ENCODE data around the gene FBLN2. TPM values are rescaled to one million over a fixed set of nuclear protein-coding genes. Genes with fewer than 3 reads are reported as not detected.
A peak's percentile ranks its signal among the peaks of the same experiment; 100 is the strongest.

Gene FBLN2
- total RNA-seq, 1 donor from 2014 or later, result 5.3 TPM

GRCh38 chr3:13595485-13595884 lies 46.6 kb downstream of the FBLN2 start:
- FAIRE-seq, result no peak
- DNase-seq (ENCODE audit: low spot score in 2 of 2), result no peak

GRCh38 chr3:13596426-13597205 lies 47.7 kb downstream of the FBLN2 start:
- peak; percentile 88 for FAIRE-seq

GRCh38 chr3:13597661-13598060 lies 48.7 kb downstream of the FBLN2 start:
- no peak for FAIRE-seq

More at GRCh38 chr3:13596426-13597205, 47.7 kb downstream of the FBLN2 start:
- DNase-seq (ENCODE audit: low spot score in 2 of 2), result no peak

GRCh38 chr3:13598201-13598600 lies 49.3 kb downstream of the FBLN2 start:
- DNase-seq (ENCODE audit: low spot score in 2 of 2), result no peak

More at GRCh38 chr3:13597661-13598060, 48.7 kb downstream of the FBLN2 start:
- no peak for DNase-seq (ENCODE audit: low spot score in 2 of 2)

GRCh38 chr3:13598926-13599886 lies 50.3 kb downstream of the FBLN2 start:
- DNase-seq (ENCODE audit: low spot score in 2 of 2), result no peak
- FAIRE-seq, result no peak

More at GRCh38 chr3:13598201-13598600, 49.3 kb downstream of the FBLN2 start:
- no peak for FAIRE-seq

GRCh38 chr3:13599887-13600450 lies 51.0 kb downstream of the FBLN2 start:
- no peak for DNase-seq (ENCODE audit: low spot score in 2 of 2)

GRCh38 chr3:13600950-13601691 lies 52.2 kb downstream of the FBLN2 start:
- no peak for FAIRE-seq
- no peak for DNase-seq (ENCODE audit: low spot score in 2 of 2)

More at GRCh38 chr3:13599887-13600450, 51.0 kb downstream of the FBLN2 start:
- FAIRE-seq, result no peak

GRCh38 chr3:13601692-13602080 lies 52.8 kb downstream of the FBLN2 start:
- FAIRE-seq (no peak), DNase-seq (ENCODE audit: low spot score in 2 of 2) (no peak)

- FAIRE-seq (no peak), DNase-seq (ENCODE audit: low spot score in 2 of 2) (no peak)
These were observed 56.6 kb downstream of the FBLN2 start for GRCh38 chr3:13605555-13605954.

GRCh38 chr3:13607821-13608597 lies 59.1 kb downstream of the FBLN2 start:
- no peak for DNase-seq (ENCODE audit: low spot score in 2 of 2)
- no peak for FAIRE-seq

GRCh38 chr3:13608969-13609725 lies 60.2 kb downstream of the FBLN2 start:
- no peak for DNase-seq (ENCODE audit: low spot score in 2 of 2)

GRCh38 chr3:13610006-13610570 lies 61.2 kb downstream of the FBLN2 start:
- no peak for FAIRE-seq
- no peak for DNase-seq (ENCODE audit: low spot score in 2 of 2)

More at GRCh38 chr3:13608969-13609725, 60.2 kb downstream of the FBLN2 start:
- no peak for FAIRE-seq

- no peak for FAIRE-seq
These were observed 62.3 kb downstream of the FBLN2 start for GRCh38 chr3:13611221-13611620.

GRCh38 chr3:13612829-13613228 lies 63.9 kb downstream of the FBLN2 start:
- FAIRE-seq (no peak), DNase-seq (ENCODE audit: low spot score in 2 of 2) (no peak)

More at GRCh38 chr3:13611221-13611620, 62.3 kb downstream of the FBLN2 start:
- DNase-seq (ENCODE audit: low spot score in 2 of 2), result no peak

GRCh38 chr3:13613343-13614190 lies 64.6 kb downstream of the FBLN2 start:
- FAIRE-seq (no peak), DNase-seq (ENCODE audit: low spot score in 2 of 2) (no peak)

- DNase-seq (ENCODE audit: low spot score in 2 of 2), result no peak
- FAIRE-seq, result no peak
These were observed 65.7 kb downstream of the FBLN2 start for GRCh38 chr3:13614607-13615006.

- DNase-seq (ENCODE audit: low spot score in 2 of 2) (no peak), FAIRE-seq (no peak)
These were observed 66.1 kb downstream of the FBLN2 start for GRCh38 chr3:13615019-13615528.

Data from frontal cortex (tissue), 4 donors.